Measurements from ENCODE around the gene SYVN1.

DNA sequence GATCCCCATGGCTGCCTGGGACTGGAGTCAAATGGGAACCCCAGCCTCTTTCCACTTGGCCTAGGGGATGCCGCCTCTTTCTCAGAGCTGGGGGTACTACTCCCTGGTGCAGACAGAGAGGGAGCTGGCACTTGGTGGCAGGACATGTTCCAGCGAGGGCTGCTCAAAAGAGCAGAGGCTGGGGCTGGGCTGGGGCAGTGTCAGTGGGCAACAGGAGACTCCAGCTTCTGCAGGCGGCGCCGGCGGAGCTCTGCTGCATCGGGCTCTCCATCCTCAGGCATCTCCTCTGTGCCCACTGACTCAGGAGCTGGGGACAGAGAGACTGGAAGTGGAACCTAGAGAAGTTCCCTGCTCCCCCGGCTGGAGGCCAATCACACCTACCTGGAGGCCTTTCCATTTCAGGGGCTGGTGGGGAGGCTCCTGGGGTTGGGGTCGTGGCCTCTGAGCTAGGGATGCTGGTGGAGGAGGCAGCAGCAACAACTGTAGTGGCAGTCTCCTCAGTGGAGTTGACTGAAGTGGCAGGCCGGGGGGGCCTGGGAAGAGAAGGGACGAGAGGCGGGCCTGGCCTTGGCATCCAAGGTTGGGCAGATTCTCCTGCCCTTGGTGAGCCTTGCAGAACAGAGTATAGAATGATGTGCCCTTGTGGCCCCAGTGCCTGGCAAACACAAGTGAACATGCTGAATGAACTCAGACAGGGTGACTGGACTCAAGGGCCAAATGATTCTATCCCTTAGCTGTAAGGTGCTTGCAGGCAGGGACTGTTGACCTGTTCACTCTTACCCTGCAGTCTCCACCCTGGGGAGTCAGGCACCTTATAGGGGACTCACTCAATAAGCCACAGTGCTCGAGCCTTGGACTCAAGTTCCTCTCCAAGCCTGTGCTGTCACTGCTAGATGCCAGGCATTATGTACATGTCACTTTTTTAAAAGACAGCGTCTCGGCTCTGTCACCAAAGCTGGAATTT, 5.9 kb downstream of the SYVN1 start:
- TF ChIP-seq CTCF (conservative IDR thresholded peaks at IDR 0.05) (no peak), EZH2 (IDR thresholded peaks at IDR 0.05; ENCODE audit: low read depth) (no peak)
